K562 (cell line): ENCODE data around the gene HSD11B1L. TPM values are rescaled to one million over a fixed set of nuclear protein-coding genes. Genes with fewer than 3 reads are reported as not detected.

Experiments used
- ARNT ChIP-seq, 2 experiments: fragments of 450-650 bp; IDR thresholded peaks; 2 replicates each; pipeline ENCODE4 v1.6.1; 2016; ENCODE audit warnings: mild to moderate bottlenecking in 1 of 2
- E4F1 ChIP-seq: fragments of 250-450 bp; sonication (Bioruptor Pico); IDR thresholded peaks from 2 replicates; pipeline ENCODE4 v1.5.0; 2021; ENCODE audit warnings: mild to moderate bottlenecking, borderline replicate concordance
- ELF2 ChIP-seq: fragments of 250-450 bp; sonication (Bioruptor Pico); IDR thresholded peaks from 2 replicates; pipeline ENCODE4 v1.5.0; 2021; ENCODE audit warnings: mild to moderate bottlenecking
- GTF2E2 ChIP-seq: fragments of 200-800 bp; sonication (Bioruptor generic); IDR thresholded peaks from 2 replicates; pipeline ENCODE4 v1.6.1; 2016; ENCODE audit warnings: missing genetic modification characterization, missing compliant biosample characterization
- HLTF ChIP-seq: fragments of 450-650 bp; IDR thresholded peaks from 2 replicates; pipeline ENCODE4 v1.6.1; 2016
- ID3 ChIP-seq, 2 experiments: fragments of 250-450 bp in 1 of 2; fragments of 450-650 bp in 1 of 2; sonication (Bioruptor Pico) in 1 of 2; IDR thresholded peaks; 2 replicates each; pipeline versions ENCODE4 v1.6.1 to v1.8.0; 2016 to 2021; ENCODE audit warnings: mild to moderate bottlenecking in 2 of 2, moderate library complexity in 2 of 2, missing compliant biosample characterization in 1 of 2, missing genetic modification characterization in 1 of 2
- KLF6 ChIP-seq: fragments of 250-450 bp; sonication (Bioruptor Pico); IDR thresholded peaks from 2 replicates; pipeline ENCODE4 v1.4.0; 2020; ENCODE audit warnings: mild to moderate bottlenecking, moderate library complexity, borderline replicate concordance
- MEF2D ChIP-seq: conservative IDR thresholded peaks from 2 replicates; pipeline ENCODE4 v1.6.1; 2016; ENCODE audit warnings: low read depth, missing genetic modification characterization, missing compliant biosample characterization
- MYC ChIP-seq, 2 experiments: fragments of 250-450 bp in 1 of 2; sonication (Bioruptor Pico) in 1 of 2; IDR thresholded peaks; 2 replicates each; pipeline versions ENCODE4 v1.5.1 to v1.6.1; 2012 to 2021; ENCODE audit warnings: low read depth in 2 of 2, borderline replicate concordance in 1 of 2, improper control_type of control experiment in 1 of 2, low read length in 1 of 2, mild to moderate bottlenecking in 1 of 2, moderate library complexity in 1 of 2
- NR3C1 ChIP-seq: sonication (generic); formaldehyde crosslinking; IDR thresholded peaks from 2 replicates; pipeline ENCODE4 v1.8.1; 2022; ENCODE audit warnings: missing genetic modification reagents
- POLR2AphosphoS2 ChIP-seq: IDR thresholded peaks from 2 replicates; pipeline ENCODE4 v1.6.1; 2012; ENCODE audit warnings: low read length, improper control_type of control experiment
- POU5F1 ChIP-seq: fragments of 150-350 bp; IDR thresholded peaks from 2 replicates; pipeline ENCODE4 v1.6.1; 2014; ENCODE audit warnings: borderline replicate concordance, low read length, low read depth, mild to moderate bottlenecking; ENCODE audit not compliant: partially characterized antibody
- SAP30 ChIP-seq: fragments of 200-600 bp; sonication (generic); IDR thresholded peaks from 2 replicates; pipeline ENCODE4 v1.6.1; 2012; ENCODE audit warnings: borderline replicate concordance, low read depth, mild to moderate bottlenecking, moderate library complexity, low read length, control low read depth, inconsistent platforms; ENCODE audit not compliant: insufficient read depth, poor library complexity, severe bottlenecking
- SMAD1 ChIP-seq: fragments of 150-350 bp; IDR thresholded peaks from 2 replicates; pipeline ENCODE4 v1.6.1; 2014; ENCODE audit warnings: low read length, low read depth; ENCODE audit not compliant: partially characterized antibody
- SNAPC5 ChIP-seq: fragments of 250-450 bp; sonication (Bioruptor Pico); IDR thresholded peaks from 2 replicates; pipeline ENCODE4 v1.8.0; 2021; ENCODE audit warnings: moderate library complexity, mild to moderate bottlenecking, inconsistent platforms
- SP2 ChIP-seq: IDR thresholded peaks from 2 replicates; pipeline ENCODE4 v1.6.1; 2011; ENCODE audit warnings: mild to moderate bottlenecking, low read depth, low read length, moderate library complexity; ENCODE audit not compliant: poor library complexity, severe bottlenecking; ENCODE audit errors: extremely low read depth
- SPI1 ChIP-seq: IDR thresholded peaks from 2 replicates; pipeline ENCODE4 v1.6.1; 2011; ENCODE audit warnings: low read depth, low read length, control low read depth, borderline replicate concordance
- TRIM24 ChIP-seq, 2 experiments: fragments of 450-650 bp; IDR thresholded peaks; 2 replicates each; pipeline ENCODE4 v1.6.1; 2016
- ZKSCAN8 ChIP-seq: fragments of 200-800 bp; sonication (Bioruptor generic); IDR thresholded peaks from 2 replicates; pipeline ENCODE4 v1.6.1; 2016; ENCODE audit warnings: missing genetic modification characterization, missing compliant biosample characterization
- ZNF174 ChIP-seq: fragments of 250-450 bp; sonication (Bioruptor Pico); IDR thresholded peaks from 2 replicates; pipeline ENCODE4 v1.4.0; 2020; ENCODE audit warnings: mild to moderate bottlenecking
- ZNF175 ChIP-seq: fragments of 200-800 bp; sonication (Bioruptor generic); IDR thresholded peaks from 2 replicates; pipeline ENCODE4 v1.6.1; 2016; ENCODE audit warnings: low read depth, mild to moderate bottlenecking, missing genetic modification characterization, missing compliant biosample characterization
- ZNF263 ChIP-seq: sonication (generic); formaldehyde crosslinking; IDR thresholded peaks from 2 replicates; pipeline ENCODE4 v1.8.0; 2022; ENCODE audit warnings: mild to moderate bottlenecking, missing genetic modification reagents, borderline replicate concordance
- ZNF449 ChIP-seq: fragments of 250-450 bp; sonication (Bioruptor Pico); IDR thresholded peaks from 2 replicates; pipeline ENCODE4 v1.8.0; 2022; ENCODE audit warnings: moderate library complexity, mild to moderate bottlenecking, inconsistent platforms
- ZNF668 ChIP-seq: fragments of 250-450 bp; sonication (Bioruptor Pico); IDR thresholded peaks from 2 replicates; pipeline ENCODE4 v1.8.0; 2022; ENCODE audit warnings: mild to moderate bottlenecking, inconsistent platforms
- ZNF75A ChIP-seq: fragments of 450-650 bp; formaldehyde crosslinking; IDR thresholded peaks from 2 replicates; pipeline ENCODE4 v1.4.0; 2020; ENCODE audit warnings: mild to moderate bottlenecking
- ZNF76 ChIP-seq: fragments of 250-450 bp; sonication (Bioruptor Pico); IDR thresholded peaks from 2 replicates; pipeline ENCODE4 v1.4.0; 2020; ENCODE audit warnings: mild to moderate bottlenecking, moderate library complexity, borderline replicate concordance
- polyA plus RNA-seq, 8 experiments: library from polyadenylated mRNA; depleted of rRNA in 4 of 8; stranded (reverse) in 5 of 8; unstranded in 3 of 8; fragments of >200 nt; fragmentation: Nextera tagmentation in 2 of 8; fragmentation: Illumina TruSeq in 1 of 8; extraction: Ambion mirVana in 2 of 8; extraction: Trizol in 1 of 8; gene quantifications; 2 replicates each; pipeline versions ENCODE4 v1.2.1 to v1.2.3, GENCODE V29; 2011 to 2014; ENCODE audit warnings: inconsistent platforms in 1 of 8, missing spikeins in 1 of 8
- total RNA-seq, 7 experiments: library from RNA; depleted of rRNA in 6 of 7; stranded (reverse); fragments of >200 nt in 6 of 7; fragmentation: Illumina TruSeq in 2 of 7; extraction: Trizol in 2 of 7; gene quantifications; 2 replicates each; pipeline versions ENCODE4 v1.2.1 to v1.2.3, GENCODE V29; 2011 to 2021; ENCODE audit warnings: low replicate concordance in 1 of 7

Gene HSD11B1L
- total and polyA plus RNA-seq, 9 of the 15 experiments (the other 6 are each of a cell fraction or from before 2014, with no cell fraction given): 0.31 to 7.7 (median 2.3) TPM

- TF ChIP-seq ZNF174 (CRISPR knock-in tag) (no peak), SAP30 (peak; percentile 76), ZNF449 (CRISPR knock-in tag) (no peak), SNAPC5 (CRISPR knock-in tag) (no peak), GTF2E2 (tag) (no peak), ZNF668 (CRISPR knock-in tag) (no peak), ARNT (IDR thresholded peaks at IDR 0.05) (no peak), ZNF76 (no peak), ZNF263 (CRISPR knock-in tag) (no peak), MEF2D (tag) (no peak), ZNF75A (CRISPR knock-in tag) (0 out of 2 replicates have a peak, but pooled peaks have one; percentile 13), HLTF (no peak), MYC (IDR thresholded peaks at IDR 0.05; ENCODE audit: low read depth, low read length) (no peak), MYC (CRISPR knock-in tag; IDR thresholded peaks at IDR 0.05; ENCODE audit: borderline replicate concordance, low read depth) (peak; percentile 68; the same call in 1 of the 2 replicates), SPI1 (no peak), SMAD1 (no peak), ZNF175 (CRISPR knock-in tag) (no peak), ZKSCAN8 (CRISPR knock-in tag) (no peak), ELF2 (CRISPR knock-in tag) (no peak), NR3C1 (CRISPR knock-in tag) (no peak), KLF6 (CRISPR knock-in tag) (no peak), E4F1 (no peak), POU5F1 (no peak), ID3 (CRISPR knock-in tag; IDR thresholded peaks at IDR 0.05) (no peak), ID3 (tag; IDR thresholded peaks at IDR 0.05) (no peak), TRIM24 (IDR thresholded peaks at IDR 0.05) (no peak), POLR2AphosphoS2 (no peak), SP2 (no peak)
These were observed 767 bp upstream of the HSD11B1L start (continued) for GRCh38 chr19:5680084-5680436.
